B cell (primary cell): ENCODE data around the gene EFHC2. TPM values are rescaled to one million over a fixed set of nuclear protein-coding genes. Genes with fewer than 3 reads are reported as not detected.

Experiments
- ATAC-seq: fragments of 200-7000 bp; cut with Tn5 transposase; one replicate; pipeline ENCODE4 v1.10.0; 2021; ENCODE audit warnings: low read depth, mild to moderate bottlenecking, moderate number of reproducible peaks, moderate library complexity
- CTCF ChIA-PET: fragments of 350-600 bp; sonication (Branson Sonifier 250); formaldehyde crosslinking; loops from one replicate; lab custom pipeline; 2021; ENCODE audit warnings: antibody characterized with exemption, inconsistent platforms; lab: Charles Lee
- POLR2A ChIA-PET: fragments of 350-600 bp; sonication (Branson Sonifier 250); formaldehyde crosslinking; loops from one replicate; lab custom pipeline; 2021; ENCODE audit warnings: antibody characterized with exemption; lab: Charles Lee
- DNase-seq: peaks from one replicate; pipeline ENCODE4 v3.0.0; 2013
- H2AFZ ChIP-seq: 2 replicates; pipeline ENCODE4 v1.6.1; 2012; ENCODE audit warnings: mild to moderate bottlenecking, low read depth, low read length; ENCODE audit not compliant: insufficient read depth, poor library complexity, severe bottlenecking
- H3K27ac ChIP-seq, 2 donors: 1 replicate in 1 of 2; 2 replicates in 1 of 2; pipeline ENCODE4 v1.5.1; 2012 to 2013; ENCODE audit warnings: low read length in 2 of 2, mild to moderate bottlenecking in 2 of 2, moderate library complexity in 1 of 2
- H3K27me3 ChIP-seq, 4 experiments: fragments of 200-600 bp in 1 of 4; sonication (generic) in 1 of 4; replicated peaks in 1 of 4; 1 replicate in 2 of 4; 2 replicates in 2 of 4; pipeline versions ENCODE4 v1.6.1 to v1.7.0; 2013 to 2016; ENCODE audit warnings: low read length in 3 of 4, mild to moderate bottlenecking in 2 of 4, mixed read lengths in 1 of 4, moderate library complexity in 1 of 4; ENCODE audit not compliant: insufficient read depth in 4 of 4, control insufficient read depth in 3 of 4; ENCODE audit errors: control extremely low read depth in 1 of 4
- H3K36me3 ChIP-seq, 2 experiments: replicated peaks in 1 of 2; 1 replicate in 1 of 2; 2 replicates in 1 of 2; pipeline versions ENCODE4 v1.6.1 to v1.7.1; 2013; ENCODE audit warnings: low read length in 1 of 2; ENCODE audit not compliant: insufficient read depth in 2 of 2, control insufficient read depth in 1 of 2; ENCODE audit errors: control extremely low read depth in 1 of 2, extremely low read depth in 1 of 2
- H3K4me1 ChIP-seq, 2 donors: fragments of 200-600 bp in 1 of 2; sonication (generic) in 1 of 2; 1 replicate in 1 of 2; 2 replicates in 1 of 2; pipeline versions ENCODE4 v1.5.1 to v1.6.1; 2013 to 2017; ENCODE audit warnings: low read length in 2 of 2; ENCODE audit not compliant: control insufficient read depth in 2 of 2, insufficient read depth in 2 of 2
- H3K4me2 ChIP-seq: replicated peaks from 2 replicates; pipeline ENCODE3; 2012; ENCODE audit warnings: mild to moderate bottlenecking, low read depth, low read length; ENCODE audit not compliant: poor library complexity, severe bottlenecking
- H3K4me3 ChIP-seq, 5 experiments: fragments of 200-600 bp in 1 of 5; sonication (generic) in 1 of 5; 1 replicate in 3 of 5; 2 replicates in 2 of 5; pipeline versions ENCODE4 v1.5.1 to v1.7.0; 2011 to 2016; ENCODE audit warnings: low read length in 4 of 5, mild to moderate bottlenecking in 4 of 5, low read depth in 2 of 5, control low read depth in 1 of 5, moderate library complexity in 1 of 5; ENCODE audit not compliant: insufficient read depth in 1 of 5; ENCODE audit errors: control extremely low read depth in 1 of 5, extremely low read depth in 1 of 5
- H3K79me2 ChIP-seq: fragments of 200-600 bp; sonication (generic); one replicate; pipeline ENCODE4 v1.6.0; 2016; ENCODE audit warnings: low read length; ENCODE audit not compliant: control insufficient read depth, insufficient read depth
- H3K9ac ChIP-seq: fragments of 200-600 bp; sonication (generic); 2 replicates; pipeline ENCODE4 v1.6.1; 2017; ENCODE audit warnings: mild to moderate bottlenecking, low read length, moderate library complexity
- H3K9me3 ChIP-seq, 3 donors: one replicate each; pipeline versions ENCODE4 v1.6.1 to v1.7.1; 2013; ENCODE audit warnings: low read length in 2 of 3; ENCODE audit not compliant: control insufficient read depth in 2 of 3, insufficient read depth in 1 of 3; ENCODE audit errors: control extremely low read depth in 1 of 3
- H4K20me1 ChIP-seq: 2 replicates; pipeline ENCODE4 v1.6.0; 2012; ENCODE audit warnings: mild to moderate bottlenecking, low read length; ENCODE audit not compliant: insufficient read depth, control insufficient read depth, poor library complexity, severe bottlenecking
- H3K27ac Mint-ChIP-seq: one replicate; pipeline ENCODE4 v1.8.0; 2021; ENCODE audit warnings: mixed read lengths
- H3K27me3 Mint-ChIP-seq: one replicate; pipeline ENCODE4 v1.8.0; 2021; ENCODE audit warnings: mixed read lengths
- H3K4me1 Mint-ChIP-seq: one replicate; pipeline ENCODE4 v1.8.0; 2021; ENCODE audit warnings: mixed read lengths
- H3K4me3 Mint-ChIP-seq: one replicate; pipeline ENCODE4 v1.8.0; 2021; ENCODE audit warnings: mixed read lengths
- H3K9me3 Mint-ChIP-seq: one replicate; pipeline ENCODE4 v1.8.0; 2022; ENCODE audit warnings: mixed read lengths; ENCODE audit not compliant: insufficient read depth
- CTCF ChIP-seq: fragments of 200-600 bp; IDR thresholded peaks from one replicate; pipeline ENCODE4 v1.8.0; 2022; ENCODE audit warnings: antibody characterized with exemption, mild to moderate bottlenecking
- EZH2 ChIP-seq: IDR thresholded peaks from 2 replicates; pipeline ENCODE4 v1.6.1; 2012; ENCODE audit warnings: borderline replicate concordance, low read depth, mild to moderate bottlenecking, moderate library complexity, low read length; ENCODE audit not compliant: insufficient read depth, poor library complexity, severe bottlenecking
- WGBS: methylation state at CpG from one replicate; pipeline ENCODE4 v1.1.5; 2013; ENCODE audit warnings: missing lambda C conversion rate; ENCODE audit not compliant: insufficient coverage; 5-methylcytosine and 5-hydroxymethylcytosine counted together
- intact Hi-C: fragments of 100-400 bp; cut with micrococcal nuclease; formaldehyde crosslinking; loops from one replicate; pipeline ENCODE4 v1.10.0; 2022
- polyA minus RNA-seq: library from RNA; depleted of rRNA, polyadenylated mRNA; stranded (reverse); fragments of >200 nt; gene quantifications from 2 replicates; pipeline ENCODE4 v1.2.3, GENCODE V29; 2012
- polyA plus RNA-seq: library from polyadenylated mRNA; depleted of rRNA; stranded (reverse); fragments of >200 nt; gene quantifications from 2 replicates; pipeline ENCODE4 v1.2.3, GENCODE V29; 2012
- total RNA-seq, 2 donors: library from RNA; stranded (reverse); fragments of 120-200 nt in 1 of 2; gene quantifications; 1 replicate in 1 of 2; 2 replicates in 1 of 2; pipeline versions ENCODE4 v1.2.3 to v1.2.4, GENCODE V29; 2013 to 2022

EFHC2 gene
- total RNA-seq (0.17 and 0.47 TPM in 2 replicates), polyA plus RNA-seq (0.12 and 0.16 TPM in 2 replicates), polyA minus RNA-seq (0.29 TPM in 1 of 2 replicates, not detected in the other)
- 0.44 TPM for total RNA-seq (2013)

- Histone ChIP-seq H3K36me3 (no peaks in the 10 kb centered on the region), H3K9me3 (no peaks in the 10 kb centered on the region), H3K27ac (peak within 1 kb of the TSS; percentile 24 to 70), H2AFZ (peak within 1 kb of the TSS; percentile 62), H3K9ac (peak within 1 kb of the TSS; percentile 66), H3K79me2 (no peaks in the 10 kb centered on the region), H3K4me3 (peak within 1 kb of the TSS; percentile 41 to 77 (median 56)), H3K4me1 (peaks cover 8 to 13% of the 10 kb centered on the region in 2 donors), H4K20me1 (no peaks in the 10 kb centered on the region), H3K27me3 (no peaks in the 10 kb centered on the region), H3K4me2 (peak within 1 kb of the TSS; percentile 81)
- WGBS, result 1% methylated on average over 9 of the region's 39 CpGs
- Mint-ChIP-seq H3K9me3 (no peaks in the 10 kb centered on the region), H3K27me3 (no peaks in the 10 kb centered on the region), H3K4me3 (peak within 1 kb of the TSS; percentile 92), H3K4me1 (peaks cover 13% of the 10 kb centered on the region), H3K27ac (peak within 1 kb of the TSS; percentile 69)
- no peak for TF ChIP-seq EZH2
- TF ChIP-seq CTCF, result no peak
- DNase-seq, result peak; percentile 74
- POLR2A ChIA-PET, result interaction anchor here (0.6 kb wide), 1 partner anchor 434 kb away, joined by 5 read pairs; no protein-coding TSS in a partner anchor
- CTCF ChIA-PET, result no interaction called here
- intact Hi-C loops, result no loop called here
- peak; percentile 64 for ATAC-seq
Measured at GRCh38 chrX:44343412-44344141, at the start of gene EFHC2. Gene EFHC2, minus strand, starts transcription at chrX:44343672. Its CDS starts 84 bp downstream, at chrX:44343588.

- no peak overlapping the region for H3K4me2 ChIP-seq
- Mint-ChIP-seq H3K4me1 (no peaks in the 10 kb centered on the region), H3K9me3 (no peaks in the 10 kb centered on the region), H3K27ac (no peak overlapping the region), H3K4me3 (no peak overlapping the region), H3K27me3 (no peaks in the 10 kb centered on the region)
- H3K27me3 ChIP-seq, result no peaks in the 10 kb centered on the region
- no peak overlapping the region for H3K9ac ChIP-seq
- H3K27ac ChIP-seq, result no peak overlapping the region
- 100% methylated on average over 1 of the region's 1 CpG for WGBS
- POLR2A ChIA-PET, result no interaction called here
- ATAC-seq, result no peak
- no peaks in the 10 kb centered on the region for H3K9me3 ChIP-seq
- no peaks in the 10 kb centered on the region for H3K36me3 ChIP-seq
- H2AFZ ChIP-seq, result no peak overlapping the region
- H3K79me2 ChIP-seq, result no peaks in the 10 kb centered on the region
- H3K4me3 ChIP-seq, result no peak overlapping the region
- TF ChIP-seq CTCF (no peak), EZH2 (no peak)
- CTCF ChIA-PET, result no interaction called here
- no peak for DNase-seq
- no peaks in the 10 kb centered on the region for H3K4me1 ChIP-seq
- no peaks in the 10 kb centered on the region for H4K20me1 ChIP-seq
- intact Hi-C loops, result no loop called here
Measured at GRCh38 chrX:44392767-44393166, 49.3 kb upstream of the EFHC2 start.
